NCI-H2196 treated with DMSO at 0.1 percent for 48 hours (cell line): ENCODE results near the gene DDX28.
A peak's percentile ranks its signal among the peaks of the same experiment; 100 is the strongest.

Source experiments
- DNase-seq: peaks from one replicate; lab custom pipeline; 2025; ENCODE audit not compliant: unreplicated experiment; lab: John Stamatoyannopoulos, UW

The DDX28 gene

GRCh38 chr16:68022728-68023537 is at the start of gene DDX28, which contains the start of gene DUS2:
TSS of gene DDX28 (minus strand) at chr16:68023232. CDS start at chr16:68023202, 30 bp downstream.
TSS of gene DUS2 (plus strand) at chr16:68023284. CDS start at chr16:68038024, 14,740 bp downstream.
- peak; percentile 23 for DNase-seq

GRCh38 chr16:68072038-68072695 is 49.1 kb upstream of the DDX28 start:
- no peak for DNase-seq

- no peak for DNase-seq
These were observed 48.5 kb upstream of the DDX28 start for GRCh38 chr16:68071518-68071901.

- no peak for DNase-seq
These were observed 47.9 kb upstream of the DDX28 start for GRCh38 chr16:68070806-68071517.

GRCh38 chr16:68070249-68070730 is 47.3 kb upstream of the DDX28 start:
- no peak for DNase-seq

- DNase-seq, result peak; percentile 34
These were observed 46.6 kb upstream of the DDX28 start for GRCh38 chr16:68069511-68070248.

- DNase-seq, result no peak
These were observed 45.9 kb upstream of the DDX28 start for GRCh38 chr16:68068926-68069325.

- no peak for DNase-seq
These were observed 43.7 kb upstream of the DDX28 start for GRCh38 chr16:68066763-68067162.

GRCh38 chr16:68065716-68066305 is 42.8 kb upstream of the DDX28 start:
- DNase-seq, result no peak

GRCh38 chr16:68064791-68065365 is 41.8 kb upstream of the DDX28 start:
- peak; percentile 29 for DNase-seq

GRCh38 chr16:68062910-68063393 is 39.9 kb upstream of the DDX28 start:
- DNase-seq, result no peak

- DNase-seq, result no peak
These were observed 38.4 kb upstream of the DDX28 start for GRCh38 chr16:68061396-68061795.

GRCh38 chr16:68059804-68060203 is 36.8 kb upstream of the DDX28 start:
- DNase-seq, result no peak

GRCh38 chr16:68055395-68055794 is 32.4 kb upstream of the DDX28 start:
- DNase-seq, result no peak

GRCh38 chr16:68049449-68049848 is 26.4 kb upstream of the DDX28 start:
- DNase-seq, result no peak

GRCh38 chr16:68047987-68048386 is 25.0 kb upstream of the DDX28 start:
- no peak for DNase-seq

- DNase-seq, result no peak
These were observed 23.1 kb upstream of the DDX28 start for GRCh38 chr16:68046106-68046505.

- no peak for DNase-seq
These were observed 18.8 kb upstream of the DDX28 start for GRCh38 chr16:68041783-68042182.

- DNase-seq, result peak; percentile 22
These were observed 17.7 kb upstream of the DDX28 start for GRCh38 chr16:68040506-68041288.
